HG03097 (cell line): ENCODE data around the gene ARID1B.
A peak's percentile ranks its signal among the peaks of the same experiment; 100 is the strongest.

Experiments used
- ATAC-seq: cut with Tn5 transposase; IDR thresholded peaks from one replicate; pipeline ENCODE4 v1.9.1; 2021; ENCODE audit not compliant: unreplicated experiment, low FRiP score

Gene ARID1B

DNA sequence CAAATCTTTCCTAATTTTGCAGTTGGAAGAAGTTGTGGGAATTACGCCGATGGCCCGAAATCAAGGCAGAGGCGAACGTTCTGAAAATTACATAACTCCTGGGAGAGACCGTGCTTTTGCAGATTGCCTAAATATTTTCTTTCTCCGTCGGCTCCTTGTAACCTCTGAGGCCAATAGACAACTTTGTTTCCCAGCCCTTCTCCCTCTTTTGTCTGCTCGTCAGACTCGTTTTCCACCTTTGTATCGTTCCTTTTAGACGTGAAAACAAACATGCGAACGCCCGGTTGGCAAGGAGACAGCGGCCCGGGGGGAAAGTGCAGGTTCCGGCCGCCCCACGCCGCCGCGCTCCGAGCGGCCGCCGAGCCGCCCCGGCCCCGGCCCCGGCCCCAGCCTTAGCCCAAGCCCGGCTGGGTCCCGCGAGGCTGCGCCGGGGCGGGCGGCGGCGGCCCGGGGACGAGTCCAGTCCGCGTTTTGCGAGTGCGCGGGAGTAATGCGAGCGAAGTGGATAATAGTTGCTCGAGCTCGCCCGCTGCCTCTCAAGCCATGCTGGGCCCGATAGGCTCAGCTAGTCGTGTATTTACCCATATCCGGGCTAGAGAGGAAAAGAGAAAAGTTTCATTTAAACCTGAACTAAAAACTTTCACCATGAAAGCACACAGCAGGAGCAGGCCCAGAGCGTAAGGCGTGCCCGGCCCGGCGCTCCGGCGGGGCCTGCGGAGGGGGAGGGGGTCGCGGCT lies at the start of gene ARID1B:
TSS of gene ARID1B (plus strand) at position 539 of the 737 bp plus-strand sequence. CDS start 303 bp downstream, outside the sequence.
- ATAC-seq, result peak; percentile 49

DNA sequence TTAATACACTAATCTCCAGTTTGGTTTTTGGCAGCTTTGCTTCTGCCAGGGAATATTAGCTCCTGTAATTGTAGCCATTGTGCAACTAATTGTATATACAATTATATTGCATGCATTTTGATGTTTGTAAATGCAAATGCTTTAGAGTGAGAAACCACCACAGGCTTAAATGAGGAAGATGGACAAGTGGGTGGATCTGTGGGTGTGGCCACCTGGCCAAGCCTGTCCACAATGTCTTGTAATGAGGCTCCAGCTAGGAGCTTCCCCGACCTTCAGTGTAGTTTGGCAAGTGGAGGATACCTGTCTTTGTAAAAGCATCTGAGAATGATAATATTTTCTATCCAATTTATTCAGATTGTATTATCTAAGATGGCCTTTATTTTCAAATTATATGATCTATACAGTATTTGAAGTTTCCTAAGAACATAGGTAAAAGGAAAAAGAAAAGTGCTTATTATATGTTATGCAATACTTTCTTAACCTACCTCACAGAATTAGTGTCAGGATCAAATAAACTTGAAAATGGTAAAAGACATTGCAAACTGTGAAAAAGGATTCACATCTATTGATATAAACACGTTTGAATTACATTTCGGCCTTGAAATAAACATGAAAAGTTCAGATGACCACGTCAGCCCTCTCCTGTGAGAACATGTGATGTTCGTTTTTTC lies 49.3 kb upstream of the ARID1B start:
- no peak for ATAC-seq

DNA sequence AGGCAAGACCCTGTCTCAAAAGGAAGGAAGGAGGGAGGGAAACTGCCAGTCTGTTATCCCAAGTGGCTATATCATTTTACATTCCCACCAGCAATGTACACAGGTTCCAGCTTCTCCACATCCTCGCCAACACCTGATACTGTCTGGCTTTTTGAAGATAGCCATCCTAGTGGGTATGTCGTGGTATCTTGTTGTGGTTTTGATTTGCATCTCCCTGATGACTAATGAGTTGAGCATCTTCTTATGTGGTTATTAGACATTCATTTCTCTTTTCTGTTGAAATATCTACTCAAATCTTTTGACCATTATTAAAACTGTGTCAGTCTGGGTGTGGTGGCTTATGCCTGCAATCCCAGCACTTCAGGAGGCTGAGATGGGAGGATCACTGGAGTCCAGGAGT lies 47.9 kb upstream of the ARID1B start:
- ATAC-seq, result no peak

DNA sequence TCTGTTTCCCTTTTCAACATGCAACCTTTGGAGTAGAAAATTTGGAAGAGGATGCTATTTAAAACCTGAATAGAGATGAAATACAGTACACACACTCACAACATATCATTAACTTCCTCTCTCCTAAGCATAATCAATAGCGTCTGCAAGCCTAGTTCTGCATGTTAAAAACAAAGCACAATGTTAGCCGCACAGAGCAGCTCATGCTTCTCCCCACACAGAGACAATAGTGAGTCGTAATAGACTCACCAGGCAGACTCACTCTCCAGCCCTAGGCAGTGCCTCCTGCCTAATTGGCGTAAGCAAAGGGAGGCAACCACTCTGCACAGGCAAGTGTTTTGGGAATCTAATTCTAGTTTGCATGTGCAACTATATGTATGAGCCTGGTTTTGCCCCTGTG lies 45.8 kb upstream of the ARID1B start:
- ATAC-seq, result no peak

DNA sequence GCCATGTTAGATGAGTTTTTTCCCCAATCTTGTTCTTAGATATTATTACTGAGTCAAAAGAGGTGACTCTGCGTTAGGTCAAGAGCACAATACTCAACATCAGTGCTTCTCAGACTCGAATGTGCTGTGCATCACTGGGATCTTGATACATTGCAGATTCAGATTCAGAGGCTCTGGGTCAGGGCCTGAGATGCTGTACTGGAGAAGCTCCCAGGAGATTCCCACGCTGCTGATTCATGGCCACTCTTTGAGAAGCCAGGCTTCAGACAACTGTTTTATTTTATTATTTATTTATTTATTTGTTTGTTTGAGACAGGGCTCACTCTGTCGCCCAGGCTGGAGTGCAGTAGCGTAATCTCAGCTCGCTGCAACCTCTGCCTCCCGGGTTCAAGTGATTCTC lies 41.4 kb upstream of the ARID1B start:
- ATAC-seq, result no peak

- no peak for ATAC-seq
These were observed 36.6 kb upstream of the ARID1B start for GRCh38 chr6:156740604-156741003.

DNA sequence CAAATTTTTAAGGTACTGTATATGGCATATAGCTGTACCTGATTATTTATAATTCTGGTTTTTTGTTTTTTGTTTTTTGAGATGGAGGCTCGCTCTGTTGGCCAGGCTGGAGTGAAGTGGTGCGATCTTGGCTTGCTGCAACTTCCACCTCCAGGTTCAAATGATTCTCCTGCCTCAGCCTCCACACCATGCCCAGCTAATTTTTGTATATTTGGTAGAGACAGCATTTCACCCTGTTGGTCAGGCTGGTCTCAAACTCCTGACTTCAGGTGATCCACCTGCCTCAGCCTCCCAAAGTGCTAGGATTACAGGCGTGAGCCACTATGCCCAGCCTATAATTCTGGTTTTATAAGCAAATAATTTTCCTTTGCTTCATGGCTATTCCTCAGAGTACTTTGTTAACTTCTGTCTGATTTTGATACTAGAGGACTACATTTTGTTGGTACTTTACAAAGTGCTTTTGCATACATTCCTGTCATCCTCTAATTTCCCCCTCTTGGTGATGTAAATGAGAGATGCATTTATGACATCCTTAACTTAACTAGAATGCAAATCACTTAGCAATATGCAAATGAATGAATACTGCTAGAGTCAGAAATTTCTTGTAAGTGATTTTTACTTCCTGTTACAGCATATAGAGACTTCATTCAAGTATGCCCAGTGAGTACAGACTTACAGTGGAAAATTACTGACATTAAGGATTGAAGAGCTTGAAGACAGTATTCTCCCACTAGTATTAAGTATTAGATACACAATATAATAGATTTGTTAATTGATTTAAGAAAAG lies 35.7 kb upstream of the ARID1B start:
- no peak for ATAC-seq

DNA sequence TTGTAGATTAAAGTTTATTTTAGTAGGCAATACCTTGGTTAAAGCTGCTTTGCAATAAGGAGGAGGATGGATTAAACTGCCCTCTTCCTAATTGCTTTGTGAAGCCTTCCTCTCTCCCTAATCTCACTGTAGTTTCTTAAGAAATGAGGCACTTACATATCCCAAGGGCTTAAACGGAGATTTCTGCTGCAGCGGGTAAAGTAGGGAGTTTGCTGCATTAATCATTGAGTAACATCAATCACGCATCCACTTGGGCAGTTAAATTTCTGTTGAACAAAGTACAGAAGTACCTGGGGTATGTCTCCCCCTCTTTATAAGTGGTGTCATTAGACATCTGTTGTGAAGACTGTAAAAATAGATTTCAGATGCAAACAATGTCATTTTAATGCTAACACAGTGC lies 29.5 kb upstream of the ARID1B start:
- ATAC-seq, result no peak

DNA sequence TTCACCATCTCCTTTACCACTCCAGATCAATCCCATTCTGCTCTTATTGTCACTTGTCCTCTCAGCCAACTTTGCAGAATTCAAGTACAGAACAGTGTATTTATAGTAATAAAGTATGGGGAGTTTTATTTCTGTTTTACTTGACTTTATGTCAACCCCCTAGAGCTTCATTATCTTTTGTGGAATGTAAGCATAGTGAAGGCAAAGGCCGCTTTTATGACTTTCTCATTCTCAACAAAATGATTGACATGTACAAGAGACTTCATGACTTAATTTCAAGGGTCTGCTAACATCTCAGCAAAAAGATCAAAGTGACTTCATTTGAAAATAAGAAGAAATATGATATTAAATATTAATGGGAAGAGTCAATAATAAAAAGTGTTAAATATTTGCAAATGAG lies 28.7 kb upstream of the ARID1B start:
- ATAC-seq, result no peak

- ATAC-seq, result no peak
These were observed 24.4 kb upstream of the ARID1B start for GRCh38 chr6:156752666-156753301.

GRCh38 chr6:156756630-156757610 lies 20.3 kb upstream of the ARID1B start:
- no peak for ATAC-seq

DNA sequence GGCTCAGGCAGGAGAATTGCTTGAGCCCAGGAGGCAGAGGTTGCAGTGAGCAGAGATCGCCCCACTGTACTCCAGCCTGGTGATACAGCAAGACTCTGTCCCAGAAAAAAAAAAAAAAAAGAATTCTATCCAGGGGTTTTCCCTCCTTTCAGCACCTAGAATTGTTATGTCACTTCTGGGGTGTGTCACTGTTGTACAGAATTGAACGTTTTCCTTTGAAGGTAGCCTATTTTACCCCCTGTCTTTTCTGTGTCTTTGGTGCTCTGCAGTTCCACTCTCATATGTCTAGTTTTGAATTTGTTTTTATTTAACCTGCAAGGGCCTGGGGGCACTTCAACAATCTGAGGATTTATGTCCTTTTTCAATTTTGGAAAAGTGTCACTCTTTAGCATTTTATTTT lies 19.3 kb upstream of the ARID1B start:
- no peak for ATAC-seq

GRCh38 chr6:156760377-156760776 lies 16.8 kb upstream of the ARID1B start:
- no peak for ATAC-seq

DNA sequence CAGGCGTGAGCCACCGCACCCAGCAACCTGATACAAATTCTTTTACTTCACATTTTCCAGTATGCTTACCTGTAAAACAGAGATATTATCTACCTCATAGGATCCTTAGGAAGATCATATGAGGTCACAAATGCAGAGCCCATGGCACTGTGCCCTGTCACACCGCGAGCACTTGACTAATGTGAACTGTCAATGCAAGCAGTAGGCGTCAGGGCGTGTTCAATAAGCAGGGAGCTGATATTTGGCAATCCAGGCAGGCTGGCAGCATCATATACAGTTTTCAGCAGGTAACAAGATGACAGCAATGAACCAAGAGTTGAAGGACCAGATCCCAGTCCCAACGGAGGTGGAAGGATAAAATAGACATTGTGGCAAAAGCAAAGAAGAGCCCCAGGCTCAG lies 14.6 kb upstream of the ARID1B start:
- no peak for ATAC-seq

- ATAC-seq, result no peak
These were observed 12.1 kb upstream of the ARID1B start for GRCh38 chr6:156765117-156765516.

DNA sequence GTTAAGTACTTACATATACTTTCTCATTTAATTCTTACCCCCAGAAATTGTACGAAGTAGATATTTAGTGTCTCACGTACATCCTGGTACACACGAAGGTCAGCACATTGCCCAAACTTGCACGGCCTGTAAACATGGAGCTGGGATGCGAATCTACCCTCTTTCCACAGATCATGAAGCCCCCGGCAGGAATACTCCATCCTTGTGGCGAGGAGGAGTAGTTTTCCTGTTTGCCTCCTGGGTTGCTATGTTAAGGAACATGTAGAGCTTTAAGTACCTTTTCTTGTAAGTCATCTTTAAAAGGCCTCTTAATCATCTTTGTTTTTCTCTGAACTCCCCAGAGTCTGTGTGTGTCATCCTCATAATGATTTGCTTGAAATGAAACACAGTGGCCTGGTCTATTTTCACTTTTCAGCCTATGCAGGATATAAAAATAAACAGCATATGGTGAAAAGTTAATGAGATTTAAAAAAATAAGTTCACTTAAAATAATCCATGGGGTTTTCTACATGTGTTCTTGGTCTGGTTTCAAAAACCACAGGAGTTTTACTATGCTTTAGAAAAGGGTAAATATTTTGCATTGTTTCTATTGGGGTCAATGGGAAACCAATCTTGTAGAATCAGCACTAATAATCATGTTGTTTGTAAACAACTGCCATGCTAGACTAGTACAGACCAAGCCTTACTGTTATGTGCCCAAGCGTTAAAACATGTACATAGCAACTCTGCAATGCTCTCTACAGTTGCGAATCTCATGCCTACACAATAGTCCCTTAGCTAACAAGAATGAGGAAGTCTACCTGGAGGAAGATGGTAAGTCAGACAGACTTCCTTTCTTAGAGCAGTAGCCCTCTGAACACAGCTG lies 9.3 kb upstream of the ARID1B start:
- ATAC-seq, result peak; percentile 84

GRCh38 chr6:156771047-156771446 lies 6.1 kb upstream of the ARID1B start:
- ATAC-seq, result no peak

- no peak for ATAC-seq
These were observed 5.4 kb upstream of the ARID1B start for GRCh38 chr6:156771761-156772160.

- ATAC-seq, result no peak
These were observed 3.7 kb upstream of the ARID1B start for GRCh38 chr6:156773476-156773875.
